Measurements from ENCODE around the gene MAP4K2.

Gene MAP4K2

GRCh38 chr11:64791781-64792291 is 11.2 kb downstream of the MAP4K2 start:
- DNase-seq (ENCODE audit: low read depth in 2 of 2): no peak

GRCh38 chr11:64790205-64791095 is 12.6 kb downstream of the MAP4K2 start:
- DNase-seq (ENCODE audit: low read depth in 2 of 2): no peak

GRCh38 chr11:64789331-64790204 is 13.4 kb downstream of the MAP4K2 start:
- DNase-seq (ENCODE audit: low read depth in 2 of 2): no peak

GRCh38 chr11:64788321-64789215 is 14.4 kb downstream of the MAP4K2 start:
- DNase-seq (ENCODE audit: low read depth in 2 of 2): no peak

GRCh38 chr11:64787526-64788320 is 15.3 kb downstream of the MAP4K2 start:
- no peak for DNase-seq (ENCODE audit: low read depth in 2 of 2)

GRCh38 chr11:64786308-64786707 is 16.7 kb downstream of the MAP4K2 start:
- no peak for DNase-seq (ENCODE audit: low read depth in 2 of 2)

GRCh38 chr11:64784813-64785581 is 18.0 kb downstream of the MAP4K2 start:
- DNase-seq (ENCODE audit: low read depth in 2 of 2): no peak

- DNase-seq (ENCODE audit: low read depth in 2 of 2): peak; percentile 98 to 99
These were observed 24.3 kb downstream of the MAP4K2 start, which contains the start of gene SF1 for GRCh38 chr11:64778473-64779298. TSS of gene SF1 (minus strand) at chr11:64778542. CDS start at chr11:64778392, 150 bp downstream.

GRCh38 chr11:64778223-64778472 is 24.9 kb downstream of the MAP4K2 start:
- no peak for DNase-seq (ENCODE audit: low read depth in 2 of 2)

- peak; percentile 68 to 74 for DNase-seq (ENCODE audit: low read depth in 2 of 2)
These were observed 25.4 kb downstream of the MAP4K2 start for GRCh38 chr11:64777449-64778222.

GRCh38 chr11:64776875-64777274 is 26.1 kb downstream of the MAP4K2 start:
- DNase-seq (ENCODE audit: low read depth in 2 of 2): no peak

GRCh38 chr11:64776425-64776824 is 26.6 kb downstream of the MAP4K2 start:
- DNase-seq (ENCODE audit: low read depth in 2 of 2): no peak

- DNase-seq (ENCODE audit: low read depth in 2 of 2): no peak
These were observed 28.9 kb downstream of the MAP4K2 start for GRCh38 chr11:64774144-64774543.

GRCh38 chr11:64772303-64773018 is 30.6 kb downstream of the MAP4K2 start:
- no peak for DNase-seq (ENCODE audit: low read depth in 2 of 2)

- DNase-seq (ENCODE audit: low read depth in 2 of 2): no peak
These were observed 31.2 kb downstream of the MAP4K2 start for GRCh38 chr11:64771861-64772260.

GRCh38 chr11:64770120-64770519 is 32.9 kb downstream of the MAP4K2 start:
- DNase-seq (ENCODE audit: low read depth in 2 of 2): no peak

GRCh38 chr11:64769283-64769682 is 33.7 kb downstream of the MAP4K2 start:
- DNase-seq (ENCODE audit: low read depth in 2 of 2): no peak

GRCh38 chr11:64768300-64768694 is 34.7 kb downstream of the MAP4K2 start:
- no peak for DNase-seq (ENCODE audit: low read depth in 2 of 2)
